ENCODE results near the gene OR10C1. TPM values are rescaled to one million over a fixed set of nuclear protein-coding genes. Genes with fewer than 3 reads are reported as not detected.

OR10C1 gene
- total RNA-seq, 1 experiment from 2014 or later: not detected

DNA sequence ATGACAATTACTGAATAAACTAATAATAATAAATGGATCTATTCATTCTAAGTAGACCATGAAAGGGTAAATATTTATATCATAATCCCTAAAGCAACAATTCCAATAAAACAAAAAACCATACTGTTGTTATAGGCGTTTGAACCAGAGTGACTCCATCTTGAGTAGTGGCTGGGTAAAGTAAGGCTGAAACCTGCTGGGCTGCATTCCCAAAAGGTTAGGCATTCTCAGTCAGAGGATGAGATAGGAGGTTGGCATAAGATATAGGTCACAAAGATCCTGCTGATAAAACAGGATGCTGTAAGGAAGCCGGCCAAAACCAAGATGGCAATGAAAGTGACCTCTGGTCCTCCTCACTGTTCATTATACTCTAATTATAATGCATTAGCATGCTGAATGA is 26.2 kb downstream of the OR10C1 start:
- in situ Hi-C loops (cut with HindIII; ENCODE audit: low pct_unique_long_range_greater_than_20kb, low sequenced_read_pairs): no loop called here
- DNase-seq (ENCODE audit: low read depth, low spot score): no peak

DNA sequence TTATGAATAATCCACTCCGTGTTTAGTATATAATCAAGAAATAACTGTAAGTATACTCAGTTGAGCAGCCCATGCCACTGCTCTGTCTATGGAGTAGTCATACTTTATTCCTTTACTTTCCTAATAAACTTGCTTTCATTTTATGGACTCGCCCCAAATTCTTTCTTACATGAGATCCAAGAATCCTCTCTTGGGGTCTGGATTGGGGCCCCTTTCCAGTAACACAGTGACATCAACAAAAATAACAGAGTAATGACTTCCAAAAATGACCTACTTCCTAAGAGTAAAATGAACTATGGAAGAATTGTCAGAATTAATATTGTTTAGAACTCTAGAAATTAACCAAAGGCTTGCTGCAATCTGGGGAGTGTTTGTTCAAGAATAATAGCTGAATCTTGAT is 26.7 kb downstream of the OR10C1 start:
- no peak for DNase-seq (ENCODE audit: low read depth, low spot score)
- in situ Hi-C loops (cut with HindIII; ENCODE audit: low pct_unique_long_range_greater_than_20kb, low sequenced_read_pairs): no loop called here

DNA sequence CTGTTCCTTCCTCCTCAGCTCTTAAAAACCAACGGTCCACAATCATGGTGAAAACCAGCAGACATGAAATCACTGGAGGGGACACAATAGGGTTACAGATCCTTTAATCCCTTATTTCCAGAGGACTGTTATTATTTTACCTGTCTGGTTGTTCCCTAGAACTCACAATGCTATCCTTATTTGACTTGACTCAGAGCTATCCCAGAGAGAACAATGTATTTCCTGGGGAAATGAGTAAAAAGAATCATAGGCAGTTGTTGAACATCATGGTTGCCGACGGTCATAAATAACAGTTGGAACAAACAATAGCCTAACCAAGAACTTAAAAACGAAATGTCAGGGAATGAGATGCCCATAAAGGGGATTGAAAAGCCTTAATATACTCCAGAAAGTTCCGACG is 27.1 kb downstream of the OR10C1 start:
- in situ Hi-C loops (cut with HindIII; ENCODE audit: low pct_unique_long_range_greater_than_20kb, low sequenced_read_pairs): no loop called here

DNA sequence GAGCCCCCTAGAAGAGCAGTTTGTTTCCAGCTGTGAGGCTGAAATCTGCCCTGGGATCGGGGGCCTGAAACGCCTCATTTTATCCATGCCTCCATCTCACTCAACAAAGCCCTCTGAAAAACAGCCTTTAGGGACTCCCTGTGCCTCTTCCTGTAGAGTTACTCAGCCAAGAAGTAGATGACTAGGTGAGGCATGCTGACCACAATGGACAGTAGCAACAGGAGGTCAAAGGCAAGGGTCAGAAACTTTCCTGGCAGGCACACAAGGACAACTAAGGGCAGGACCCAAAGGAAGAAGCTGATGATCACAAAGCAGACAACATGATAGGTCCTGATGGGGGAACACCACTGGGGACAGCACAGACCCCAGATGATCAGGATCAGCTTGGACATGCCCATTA is 35.9 kb downstream of the OR10C1 start:
- no peak for DNase-seq (ENCODE audit: low read depth, low spot score)
- in situ Hi-C loops (cut with HindIII; ENCODE audit: low pct_unique_long_range_greater_than_20kb, low sequenced_read_pairs): no loop called here

More for the DNA sequence above, 27.1 kb downstream of the OR10C1 start:
- DNase-seq (ENCODE audit: low read depth, low spot score): no peak

DNA sequence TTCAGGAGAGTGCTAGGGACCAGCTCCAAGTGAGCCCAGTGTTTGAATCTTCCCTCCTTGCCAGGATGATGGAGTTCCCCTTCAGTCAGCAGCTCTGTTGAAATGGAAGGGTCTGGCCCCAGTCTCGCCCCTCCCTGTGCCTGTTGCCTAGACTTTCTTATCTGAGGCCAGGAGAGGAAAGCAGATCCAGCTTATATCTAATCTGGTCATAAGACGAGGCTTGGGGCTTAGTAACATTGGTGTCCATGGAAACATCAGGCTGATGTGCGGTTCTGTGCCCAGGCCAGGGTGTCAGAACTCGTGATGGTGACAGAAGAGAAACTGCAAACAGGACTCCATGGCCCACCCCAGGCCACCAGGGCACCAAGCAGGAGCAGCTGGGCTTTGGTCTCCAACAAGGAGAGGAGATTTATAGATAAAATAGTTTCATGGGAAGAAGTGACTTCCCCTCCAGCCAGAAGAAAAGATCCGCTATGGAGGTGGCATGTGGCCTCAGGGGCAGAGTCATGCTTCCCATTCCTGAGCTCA is 38.9 kb downstream of the OR10C1 start:
- DNase-seq (ENCODE audit: low read depth, low spot score): no peak
- in situ Hi-C loops (cut with HindIII; ENCODE audit: low pct_unique_long_range_greater_than_20kb, low sequenced_read_pairs): no loop called here

DNA sequence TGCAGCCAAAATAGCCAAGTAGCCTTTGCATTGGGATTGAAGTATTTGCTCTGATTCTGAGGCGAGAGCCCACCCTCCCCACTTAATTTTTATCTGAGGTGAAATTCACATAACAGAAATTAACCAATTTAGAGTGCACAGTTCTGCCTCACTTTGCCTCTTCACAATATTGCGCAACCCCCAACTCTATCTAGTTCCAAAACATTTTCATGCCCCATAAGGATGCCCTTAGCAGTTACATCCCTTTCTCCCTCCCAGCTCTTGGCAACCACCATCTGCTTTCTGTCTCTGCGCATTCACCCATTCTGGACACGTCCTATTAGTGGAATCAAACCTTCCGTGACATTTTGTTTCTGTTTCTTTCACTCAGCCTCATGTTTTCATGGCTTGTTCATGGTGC is 39.6 kb downstream of the OR10C1 start:
- no peak for DNase-seq (ENCODE audit: low read depth, low spot score)
- in situ Hi-C loops (cut with HindIII; ENCODE audit: low pct_unique_long_range_greater_than_20kb, low sequenced_read_pairs): no loop called here

DNA sequence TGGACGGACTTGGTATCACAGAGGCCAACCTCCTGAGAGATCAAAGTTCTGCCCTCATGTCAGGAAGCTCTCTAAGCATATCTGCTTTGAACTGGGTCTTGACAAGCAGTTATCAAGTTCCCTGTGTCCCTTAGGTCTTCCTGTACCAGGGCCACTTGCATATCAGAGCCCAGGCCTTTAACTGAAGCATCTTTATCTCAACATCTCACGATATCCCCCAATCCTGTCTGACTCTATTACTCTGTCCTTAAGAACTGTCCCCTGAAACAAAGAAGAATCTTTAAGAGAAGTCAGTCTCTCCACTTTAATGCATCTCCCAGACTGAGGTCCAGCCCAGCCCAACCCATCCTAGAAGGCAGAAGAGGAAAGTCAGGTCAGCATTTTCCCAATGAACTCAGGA is 40.5 kb downstream of the OR10C1 start:
- DNase-seq (ENCODE audit: low read depth, low spot score): no peak
- in situ Hi-C loops (cut with HindIII; ENCODE audit: low pct_unique_long_range_greater_than_20kb, low sequenced_read_pairs): no loop called here

DNA sequence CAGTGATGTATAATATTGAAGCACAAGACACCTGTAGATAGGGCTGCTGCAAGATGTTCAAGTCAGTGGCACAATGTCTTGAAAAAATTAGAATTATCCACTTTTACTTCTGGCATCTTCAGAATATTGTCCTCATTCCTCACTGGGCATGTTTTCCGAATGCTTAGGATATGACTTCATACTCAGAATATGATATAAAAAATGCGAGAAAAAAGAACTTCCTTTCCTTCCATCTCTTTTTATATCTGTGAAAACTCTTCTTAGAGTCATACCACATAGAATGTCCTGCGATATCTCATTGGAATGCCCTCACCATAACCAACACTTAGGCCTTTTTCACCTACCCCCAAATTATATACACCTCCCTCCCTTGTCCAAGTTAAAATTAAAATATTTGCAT is 44.1 kb downstream of the OR10C1 start:
- in situ Hi-C loops (cut with HindIII; ENCODE audit: low pct_unique_long_range_greater_than_20kb, low sequenced_read_pairs): no loop called here
- DNase-seq (ENCODE audit: low read depth, low spot score): no peak

DNA sequence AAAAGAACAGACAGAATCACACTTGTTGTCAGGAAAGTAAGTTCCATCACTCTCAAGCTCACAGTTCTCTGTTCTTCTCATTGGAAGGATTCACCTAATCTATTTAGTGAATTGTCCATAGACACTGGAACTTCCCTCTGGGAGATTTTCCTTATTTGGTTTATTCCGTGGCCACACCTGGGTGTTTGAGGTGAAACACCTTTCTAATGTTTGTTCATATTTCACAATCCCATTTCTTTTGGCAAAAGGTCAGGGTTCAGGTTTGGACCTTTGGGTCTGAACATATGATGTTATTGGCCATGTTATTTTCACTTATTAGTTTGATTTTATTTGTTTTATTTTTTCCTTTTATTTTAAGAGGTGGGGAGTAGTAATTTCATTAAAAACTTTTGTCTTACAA is 44.6 kb downstream of the OR10C1 start:
- in situ Hi-C loops (cut with HindIII; ENCODE audit: low pct_unique_long_range_greater_than_20kb, low sequenced_read_pairs): no loop called here
- DNase-seq (ENCODE audit: low read depth, low spot score): no peak

DNA sequence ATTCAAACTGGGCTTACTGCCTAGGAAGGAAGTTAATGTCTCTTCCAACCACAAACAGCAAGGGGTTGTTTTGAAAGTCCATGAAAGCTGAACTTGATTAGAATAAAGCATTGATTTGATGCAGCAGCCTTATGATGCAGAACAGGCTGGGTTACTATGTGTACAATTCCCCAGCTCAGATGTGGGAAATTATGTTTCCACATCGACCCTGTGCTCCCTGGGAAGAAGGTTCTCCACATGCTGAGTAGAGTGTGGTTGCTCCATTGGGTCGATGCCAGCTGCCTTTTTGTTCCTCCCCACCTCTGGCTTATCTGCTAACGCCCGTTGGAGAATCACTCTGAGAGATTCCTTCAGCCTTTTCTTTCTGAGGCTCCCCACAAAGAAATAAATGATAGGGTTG is 47.5 kb downstream of the OR10C1 start:
- peak; percentile 27 for DNase-seq (ENCODE audit: low read depth, low spot score)
- in situ Hi-C loops (cut with HindIII; ENCODE audit: low pct_unique_long_range_greater_than_20kb, low sequenced_read_pairs): no loop called here

DNA sequence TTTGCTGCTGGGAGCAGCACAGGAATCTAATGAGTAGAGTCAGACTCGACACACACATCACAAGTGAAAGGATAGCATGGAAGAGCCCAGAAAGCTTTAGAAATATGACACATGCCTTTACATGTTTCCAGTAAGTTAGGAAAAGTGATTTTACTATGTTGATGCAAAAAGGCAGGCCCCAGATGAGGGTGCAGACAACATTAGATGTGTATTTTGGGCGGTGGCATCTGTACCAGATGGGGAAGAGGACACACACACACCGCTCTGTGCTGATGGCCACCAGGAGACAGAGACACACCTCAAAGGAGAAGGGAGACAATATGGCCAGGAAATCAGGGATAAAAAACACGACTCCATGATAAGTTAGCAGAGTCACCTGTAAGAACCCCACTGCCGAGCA is 48.0 kb downstream of the OR10C1 start:
- no peak for DNase-seq (ENCODE audit: low read depth, low spot score)
- in situ Hi-C loops (cut with HindIII; ENCODE audit: low pct_unique_long_range_greater_than_20kb, low sequenced_read_pairs): no loop called here

DNA sequence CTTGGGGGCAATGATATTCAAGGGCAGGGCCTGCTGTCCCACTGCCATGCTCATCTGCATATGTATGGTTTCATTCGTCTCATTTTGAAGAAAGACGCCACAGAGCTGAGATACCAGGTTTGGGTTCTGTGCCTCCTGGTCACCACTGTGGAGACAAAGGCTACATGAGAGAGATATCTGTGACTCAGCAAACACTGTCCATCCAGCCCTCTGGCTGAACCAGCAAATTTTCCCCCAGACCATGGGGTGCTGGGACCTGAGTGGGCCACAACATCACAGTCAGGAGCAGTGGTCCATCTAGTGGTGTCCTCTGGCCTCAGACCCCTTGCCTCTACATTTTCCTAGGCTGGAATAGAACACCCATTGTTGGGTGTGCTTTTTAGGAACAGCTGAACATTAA is 48.6 kb downstream of the OR10C1 start, which contains the start of gene MAS1L:
MAS1L (minus strand) TSS at position 297 of the 400 bp plus-strand sequence; CDS start at position 243, 54 bp downstream.
- DNase-seq (ENCODE audit: low read depth, low spot score): no peak
- in situ Hi-C loops (cut with HindIII; ENCODE audit: low pct_unique_long_range_greater_than_20kb, low sequenced_read_pairs): no loop called here

DNA sequence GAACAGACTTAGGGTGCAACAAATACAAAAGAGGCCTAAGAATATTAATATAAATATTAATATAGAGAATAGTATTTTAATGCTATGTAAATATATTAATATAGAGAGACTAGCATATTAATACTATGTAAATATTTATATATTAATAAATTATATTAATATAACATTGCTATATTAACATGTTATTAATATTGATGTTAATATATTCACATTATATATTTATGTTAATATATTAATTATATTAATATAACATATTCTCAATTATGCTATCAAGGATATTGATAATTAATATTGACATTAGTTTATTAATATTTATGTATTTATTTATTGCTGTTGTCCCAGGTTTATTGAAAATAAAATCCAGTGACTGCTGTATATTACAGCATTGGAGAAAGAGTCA is 49.8 kb downstream of the OR10C1 start:
- in situ Hi-C loops (cut with HindIII; ENCODE audit: low pct_unique_long_range_greater_than_20kb, low sequenced_read_pairs): no loop called here
- DNase-seq (ENCODE audit: low read depth, low spot score): no peak

DNA sequence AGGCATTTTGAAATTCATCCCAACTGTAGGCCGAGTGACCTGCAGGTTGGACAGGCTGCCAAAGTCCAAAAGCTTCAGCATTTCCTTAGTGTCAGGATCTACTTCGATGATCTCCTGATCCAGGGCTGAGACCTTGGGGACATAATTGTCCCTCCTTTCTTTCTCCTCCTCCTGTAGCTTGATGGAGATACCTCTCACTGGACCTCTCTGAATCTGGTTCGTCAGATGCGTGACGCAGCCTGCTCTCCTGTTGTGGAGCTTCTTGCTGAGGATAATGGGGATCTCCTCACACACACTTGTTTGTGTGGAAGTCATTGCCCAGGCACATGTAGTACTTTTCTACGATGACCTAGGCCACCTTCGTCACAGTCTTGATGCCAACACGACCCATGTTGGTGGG is 50.2 kb downstream of the OR10C1 start:
- DNase-seq (ENCODE audit: low read depth, low spot score): no peak
- in situ Hi-C loops (cut with HindIII; ENCODE audit: low pct_unique_long_range_greater_than_20kb, low sequenced_read_pairs): no loop called here

DNA sequence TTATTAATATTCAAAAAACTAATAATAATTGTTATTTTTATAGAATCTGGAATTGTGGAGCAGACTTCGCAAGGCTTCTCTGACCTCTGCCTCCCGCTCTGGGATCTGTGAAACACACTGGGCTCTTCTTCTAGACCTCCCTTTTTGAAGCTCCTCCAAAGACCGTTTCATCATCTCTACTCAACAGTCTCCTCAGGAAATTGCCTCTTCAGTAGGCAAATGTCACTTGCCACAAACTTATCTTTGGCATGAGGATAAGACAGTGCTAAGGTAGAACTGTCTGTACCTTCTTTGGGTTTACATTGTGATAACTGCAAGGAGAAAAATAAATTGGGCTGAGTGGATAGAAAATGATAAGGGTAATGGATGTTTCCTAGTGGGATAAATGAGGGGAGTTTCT is 50.9 kb downstream of the OR10C1 start:
- no peak for DNase-seq (ENCODE audit: low read depth, low spot score)
- in situ Hi-C loops (cut with HindIII; ENCODE audit: low pct_unique_long_range_greater_than_20kb, low sequenced_read_pairs): no loop called here

DNA sequence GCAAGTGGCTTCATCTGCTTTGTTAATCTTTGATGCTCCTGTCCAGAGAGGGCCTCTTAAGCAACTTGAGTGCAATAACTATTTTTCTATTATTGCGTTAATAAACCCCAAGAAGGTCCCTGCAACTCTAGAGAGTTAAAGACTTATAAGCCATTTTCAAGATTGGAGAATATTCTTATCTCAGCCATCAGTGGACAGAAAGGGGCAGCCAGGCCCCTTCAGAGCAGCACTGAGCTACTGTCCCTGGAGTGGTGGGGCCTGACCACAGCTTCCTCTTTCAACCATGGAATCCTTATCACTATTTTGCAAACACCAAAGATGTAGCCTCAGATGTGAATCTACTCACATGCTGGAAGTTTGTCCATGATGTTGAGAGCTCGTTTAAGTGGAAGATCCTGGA is 51.4 kb downstream of the OR10C1 start:
- DNase-seq (ENCODE audit: low read depth, low spot score): no peak
- in situ Hi-C loops (cut with HindIII; ENCODE audit: low pct_unique_long_range_greater_than_20kb, low sequenced_read_pairs): no loop called here

Other genes with a start within 250 kb of the OR10C1 start
- not detected in 2 replicates for gene OR14J1, start 137.6 kb upstream of the OR10C1 start, total RNA-seq (2014; rRNA removed; shearing (Covaris generic))
- not detected in 2 replicates for gene OR5V1, start 70.4 kb upstream of the OR10C1 start, total RNA-seq (2014; rRNA removed; shearing (Covaris generic))
- gene OR12D3, start 64.0 kb upstream of the OR10C1 start, total RNA-seq (2014; rRNA removed; shearing (Covaris generic)): not detected in 2 replicates
- not detected in 2 replicates for gene OR12D2, start 43.7 kb upstream of the OR10C1 start, total RNA-seq (2014; rRNA removed; shearing (Covaris generic))
- not detected in 2 replicates for gene OR12D1, start 24.4 kb upstream of the OR10C1 start, total RNA-seq (2014; rRNA removed; shearing (Covaris generic))
- gene OR11A1, start 17.8 kb downstream of the OR10C1 start, total RNA-seq (2014; rRNA removed; shearing (Covaris generic)): not detected in 2 replicates
- not detected in 2 replicates for gene OR2H1, start 17.8 kb downstream of the OR10C1 start, total RNA-seq (2014; rRNA removed; shearing (Covaris generic))
- gene MAS1L, start 48.6 kb downstream of the OR10C1 start, total RNA-seq (2014; rRNA removed; shearing (Covaris generic)): not detected in 2 replicates
- gene UBD, start 120.4 kb downstream of the OR10C1 start, total RNA-seq (2014; rRNA removed; shearing (Covaris generic)): not detected in 2 replicates
- gene OR2H2, start 145.8 kb downstream of the OR10C1 start, total RNA-seq (2014; rRNA removed; shearing (Covaris generic)): not detected in 2 replicates
- gene GABBR1, start 193.9 kb downstream of the OR10C1 start, total RNA-seq (2014; rRNA removed; shearing (Covaris generic)): 9.4 and 10.7 TPM in 2 replicates
- gene MOG, start 217.8 kb downstream of the OR10C1 start, total RNA-seq (2014; rRNA removed; shearing (Covaris generic)): not detected in 2 replicates
- not detected in 2 replicates for gene ZFP57, start 241.8 kb downstream of the OR10C1 start, total RNA-seq (2014; rRNA removed; shearing (Covaris generic))

Measured in SK-MEL-5 (cell line).